CD14-positive monocyte (primary cell): Measurements from ENCODE around the gene SASH1. TPM values are rescaled to one million over a fixed set of nuclear protein-coding genes. Genes with fewer than 3 reads are reported as not detected.

Experiments
- DNase-seq, 3 donors: peaks; one replicate each; pipeline ENCODE4 v3.0.0-alpha.2; 2011 to 2022
- H2AFZ ChIP-seq: 2 replicates; pipeline ENCODE4 v1.6.0; 2012; ENCODE audit warnings: mild to moderate bottlenecking, low read depth, low read length, inconsistent platforms; ENCODE audit not compliant: insufficient read depth, poor library complexity, severe bottlenecking
- H3K27ac ChIP-seq, 2 donors: 1 replicate in 1 of 2; 2 replicates in 1 of 2; pipeline ENCODE4 v1.5.1; 2012 to 2013; ENCODE audit warnings: low read length in 2 of 2, control low read depth in 1 of 2, inconsistent platforms in 1 of 2, low read depth in 1 of 2, mild to moderate bottlenecking in 1 of 2
- H3K27me3 ChIP-seq, 2 donors: one replicate each; pipeline versions ENCODE4 v1.6.0 to v1.6.1; 2011 to 2013; ENCODE audit warnings: low read length in 2 of 2; ENCODE audit not compliant: control insufficient read depth in 2 of 2, insufficient read depth in 2 of 2
- H3K36me3 ChIP-seq, 2 donors: replicated peaks in 1 of 2; 1 replicate in 1 of 2; 2 replicates in 1 of 2; pipeline versions ENCODE4 v1.5.1 to v1.6.1; 2012 to 2013; ENCODE audit warnings: low read length in 2 of 2, control low read depth in 1 of 2, inconsistent platforms in 1 of 2, mild to moderate bottlenecking in 1 of 2; ENCODE audit not compliant: insufficient read depth in 2 of 2, control insufficient read depth in 1 of 2
- H3K4me1 ChIP-seq, 2 donors: 1 replicate in 1 of 2; 2 replicates in 1 of 2; pipeline versions ENCODE4 v1.5.1 to v1.6.1; 2012 to 2013; ENCODE audit warnings: low read length in 2 of 2, control low read depth in 1 of 2, inconsistent platforms in 1 of 2, mild to moderate bottlenecking in 1 of 2, moderate library complexity in 1 of 2; ENCODE audit not compliant: insufficient read depth in 2 of 2, control insufficient read depth in 1 of 2
- H3K4me2 ChIP-seq: replicated peaks from 2 replicates; pipeline ENCODE3; 2012; ENCODE audit warnings: low read length, moderate library complexity, mild to moderate bottlenecking; ENCODE audit not compliant: poor library complexity, severe bottlenecking; ENCODE audit errors: extremely low read depth
- H3K4me3 ChIP-seq, 3 experiments: fragments of 200-600 bp in 1 of 3; sonication (generic) in 1 of 3; replicated peaks in 1 of 3; 1 replicate in 2 of 3; 2 replicates in 1 of 3; pipeline ENCODE4 v1.5.1; 2011 to 2013; ENCODE audit warnings: low read length in 3 of 3, mild to moderate bottlenecking in 3 of 3, control low read depth in 2 of 3, low read depth in 2 of 3, inconsistent platforms in 1 of 3, moderate library complexity in 1 of 3
- H3K79me2 ChIP-seq: 2 replicates; pipeline ENCODE4 v1.6.0; 2012; ENCODE audit warnings: mild to moderate bottlenecking, control low read depth, inconsistent platforms, low read length, moderate library complexity; ENCODE audit not compliant: insufficient read depth
- H3K9ac ChIP-seq: 2 replicates; pipeline ENCODE4 v1.6.0; 2017; ENCODE audit warnings: low read length, mild to moderate bottlenecking; ENCODE audit not compliant: insufficient read depth, poor library complexity, severe bottlenecking
- H3K9me3 ChIP-seq, 2 donors: replicated peaks in 1 of 2; 1 replicate in 1 of 2; 2 replicates in 1 of 2; pipeline versions ENCODE4 v1.5.1 to v1.6.1; 2012 to 2013; ENCODE audit warnings: low read length in 2 of 2, control low read depth in 1 of 2; ENCODE audit not compliant: control insufficient read depth in 1 of 2, insufficient read depth in 1 of 2
- H4K20me1 ChIP-seq: 2 replicates; pipeline ENCODE4 v1.6.0; 2012; ENCODE audit warnings: mild to moderate bottlenecking, low read length, control low read depth, moderate library complexity; ENCODE audit not compliant: insufficient read depth
- H3K27ac Mint-ChIP-seq, 7 donors: one replicate each; pipeline ENCODE4 v1.8.0; 2020; ENCODE audit warnings: mild to moderate bottlenecking in 7 of 7, mixed read lengths in 7 of 7, moderate library complexity in 6 of 7, inconsistent platforms in 2 of 7
- H3K27me3 Mint-ChIP-seq, 3 donors: one replicate each; pipeline ENCODE4 v1.8.0; 2021 to 2022; ENCODE audit warnings: low read depth in 3 of 3, mild to moderate bottlenecking in 3 of 3, mixed read lengths in 3 of 3, moderate library complexity in 3 of 3, inconsistent platforms in 1 of 3
- H3K36me3 Mint-ChIP-seq, 2 donors: one replicate each; pipeline ENCODE4 v1.8.0; 2020; ENCODE audit warnings: mixed read lengths in 2 of 2, inconsistent platforms in 1 of 2, mild to moderate bottlenecking in 1 of 2
- H3K4me1 Mint-ChIP-seq: one replicate; pipeline ENCODE4 v1.8.0; 2020; ENCODE audit warnings: mild to moderate bottlenecking, mixed read lengths
- H3K4me3 Mint-ChIP-seq, 2 donors: one replicate each; pipeline ENCODE4 v1.8.0; 2020; ENCODE audit warnings: mild to moderate bottlenecking in 2 of 2, mixed read lengths in 2 of 2, moderate library complexity in 1 of 2
- H3K9me3 Mint-ChIP-seq, 7 donors: one replicate each; pipeline ENCODE4 v1.8.0; 2020 to 2022; ENCODE audit warnings: mixed read lengths in 7 of 7, mild to moderate bottlenecking in 6 of 7, moderate library complexity in 6 of 7, inconsistent platforms in 2 of 7
- WGBS: methylation state at CpG from one replicate; pipeline ENCODE4 v1.1.5; 2013; ENCODE audit warnings: missing lambda C conversion rate; ENCODE audit not compliant: insufficient coverage; 5-methylcytosine and 5-hydroxymethylcytosine counted together
- intact Hi-C, 2 donors: fragments of 100-400 bp; cut with micrococcal nuclease; formaldehyde crosslinking; loops; one replicate each; pipeline versions ENCODE4 v1.15.0 to v1.15.1; 2023
- polyA plus RNA-seq, 3 donors: library from polyadenylated mRNA; depleted of rRNA in 1 of 3; unstranded in 2 of 3; stranded (reverse) in 1 of 3; fragments of 300-500 nt in 2 of 3; fragments of >200 nt in 1 of 3; fragmentation: Illumina TruSeq in 2 of 3; gene quantifications; 1 replicate in 2 of 3; 2 replicates in 1 of 3; pipeline ENCODE4 v1.2.3, GENCODE V29; 2012 to 2021
- TF ChIP-seq, protein P1 (sequence below): fragments of 200-600 bp; IDR thresholded peaks from one replicate; pipeline ENCODE4 v1.8.0; 2022; ENCODE audit warnings: antibody characterized with exemption, mild to moderate bottlenecking

Gene SASH1
- polyA plus RNA-seq, 3 donors: 0.90 to 5.1 (median 4.7) TPM

DNA sequence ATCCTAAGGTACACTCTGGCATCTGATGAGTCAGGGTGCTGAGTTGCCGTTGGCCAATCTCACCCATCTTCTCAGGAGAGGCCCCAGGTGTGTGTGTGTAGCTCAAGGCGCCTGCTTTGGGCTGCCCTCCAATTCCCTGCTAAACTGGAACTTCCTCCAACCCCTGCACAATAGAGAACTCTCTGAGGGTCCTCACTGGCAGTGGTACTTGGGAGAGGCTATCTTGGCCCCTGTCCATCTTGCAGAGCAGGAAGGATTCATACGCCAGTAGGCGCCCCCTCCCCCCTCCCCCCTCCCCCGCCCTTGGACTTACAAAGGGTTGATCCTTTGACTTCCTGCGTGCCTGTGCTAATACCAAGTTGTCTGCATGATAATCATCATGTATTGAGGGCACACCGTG lies 173.6 kb downstream of the SASH1 start:
- peaks cover 0 to 7% (median 3%) of the 10 kb centered on the region in 7 donors for H3K9me3 Mint-ChIP-seq
- peaks cover 0 to 6% of the 10 kb centered on the region in 2 donors for H3K9me3 ChIP-seq
- no peak overlapping the region for H3K27ac ChIP-seq
- no peak overlapping the region for H2AFZ ChIP-seq
- no peaks in the 10 kb centered on the region for H3K27me3 ChIP-seq
- WGBS: 94% methylated on average over 3 of the region's 7 CpGs
- H3K4me3 ChIP-seq: no peak overlapping the region
- H3K4me2 ChIP-seq: no peak overlapping the region
- TF ChIP-seq, protein P1, sequence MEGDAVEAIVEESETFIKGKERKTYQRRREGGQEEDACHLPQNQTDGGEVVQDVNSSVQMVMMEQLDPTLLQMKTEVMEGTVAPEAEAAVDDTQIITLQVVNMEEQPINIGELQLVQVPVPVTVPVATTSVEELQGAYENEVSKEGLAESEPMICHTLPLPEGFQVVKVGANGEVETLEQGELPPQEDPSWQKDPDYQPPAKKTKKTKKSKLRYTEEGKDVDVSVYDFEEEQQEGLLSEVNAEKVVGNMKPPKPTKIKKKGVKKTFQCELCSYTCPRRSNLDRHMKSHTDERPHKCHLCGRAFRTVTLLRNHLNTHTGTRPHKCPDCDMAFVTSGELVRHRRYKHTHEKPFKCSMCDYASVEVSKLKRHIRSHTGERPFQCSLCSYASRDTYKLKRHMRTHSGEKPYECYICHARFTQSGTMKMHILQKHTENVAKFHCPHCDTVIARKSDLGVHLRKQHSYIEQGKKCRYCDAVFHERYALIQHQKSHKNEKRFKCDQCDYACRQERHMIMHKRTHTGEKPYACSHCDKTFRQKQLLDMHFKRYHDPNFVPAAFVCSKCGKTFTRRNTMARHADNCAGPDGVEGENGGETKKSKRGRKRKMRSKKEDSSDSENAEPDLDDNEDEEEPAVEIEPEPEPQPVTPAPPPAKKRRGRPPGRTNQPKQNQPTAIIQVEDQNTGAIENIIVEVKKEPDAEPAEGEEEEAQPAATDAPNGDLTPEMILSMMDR: no peak
- no peaks in the 10 kb centered on the region for H3K4me1 ChIP-seq
- H3K79me2 ChIP-seq: no peaks in the 10 kb centered on the region
- no peak overlapping the region for H3K9ac ChIP-seq
- intact Hi-C loops: no loop called here
- DNase-seq: no peak
- H3K36me3 ChIP-seq: no peaks in the 10 kb centered on the region
- peaks cover 7% of the 10 kb centered on the region for H3K4me1 Mint-ChIP-seq
- H3K36me3 Mint-ChIP-seq: peaks cover 4 to 5% of the 10 kb centered on the region in 2 donors
- H3K4me3 Mint-ChIP-seq: no peak overlapping the region
- H3K27me3 Mint-ChIP-seq: peaks cover 0 to 12% (median 6%) of the 10 kb centered on the region in 3 donors
- no peaks in the 10 kb centered on the region for H4K20me1 ChIP-seq
- H3K27ac Mint-ChIP-seq: no peak overlapping the region

DNA sequence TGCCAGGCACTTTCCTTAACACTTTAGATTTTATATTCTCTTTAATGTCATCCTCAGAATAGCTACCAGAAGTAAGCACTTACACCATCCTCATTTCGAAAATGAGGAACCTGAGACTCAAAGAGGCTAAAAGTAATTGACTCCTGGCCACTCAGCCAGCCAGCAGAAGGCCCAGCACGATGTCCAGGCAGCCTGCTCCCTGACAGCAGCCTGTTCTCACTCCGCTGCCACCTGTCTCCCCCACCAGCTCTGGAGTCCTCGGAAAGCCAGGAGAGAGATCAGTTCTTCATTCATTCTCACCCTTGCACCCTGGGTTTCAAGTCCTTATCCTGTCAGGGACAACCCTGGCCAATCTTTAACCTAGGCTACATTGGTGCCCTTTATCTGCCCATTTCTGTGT lies 174.0 kb downstream of the SASH1 start:
- H3K9me3 Mint-ChIP-seq: peaks cover 0 to 7% (median 3%) of the 10 kb centered on the region in 7 donors
- H3K27me3 Mint-ChIP-seq: peaks cover 0 to 11% (median 6%) of the 10 kb centered on the region in 3 donors
- Histone ChIP-seq H3K27ac (no peak overlapping the region), H3K79me2 (no peaks in the 10 kb centered on the region), H3K27me3 (no peaks in the 10 kb centered on the region), H4K20me1 (no peaks in the 10 kb centered on the region), H3K4me1 (no peaks in the 10 kb centered on the region), H2AFZ (no peak overlapping the region), H3K9me3 (peaks cover 0 to 6% of the 10 kb centered on the region in 2 donors), H3K4me2 (no peak overlapping the region), H3K9ac (no peak overlapping the region), H3K4me3 (no peak overlapping the region), H3K36me3 (no peaks in the 10 kb centered on the region)
- intact Hi-C loops: no loop called here
- no peak for DNase-seq
- H3K27ac Mint-ChIP-seq: no peak overlapping the region
- H3K36me3 Mint-ChIP-seq: peaks cover 4 to 5% of the 10 kb centered on the region in 2 donors
- TF ChIP-seq, protein P1: no peak
- H3K4me3 Mint-ChIP-seq: no peak overlapping the region
- 55% methylated on average over 4 of the region's 4 CpGs for WGBS
- peaks cover 6% of the 10 kb centered on the region for H3K4me1 Mint-ChIP-seq
